Thymus (tissue), 11 donors: ENCODE data around the gene GLT1D1. TPM values are rescaled to one million over a fixed set of nuclear protein-coding genes. Genes with fewer than 3 reads are reported as not detected.

ENCODE experiments used
- DNase-seq, 9 donors: peaks; one replicate each; pipeline ENCODE4 v3.0.0-alpha.2; 2013; ENCODE audit warnings: low spot score in 9 of 9, low read depth in 6 of 9, missing footprints in 1 of 9
- H3K27ac ChIP-seq, 2 donors: one replicate each; pipeline ENCODE4 v1.5.1; 2013; ENCODE audit warnings: control low read depth in 1 of 2, low read depth in 1 of 2, low read length in 1 of 2, mild to moderate bottlenecking in 1 of 2, moderate library complexity in 1 of 2
- H3K27me3 ChIP-seq, 2 donors: one replicate each; pipeline ENCODE4 v1.5.1; 2013; ENCODE audit warnings: low read length in 1 of 2; ENCODE audit not compliant: control insufficient read depth in 2 of 2, insufficient read depth in 1 of 2
- H3K36me3 ChIP-seq, 2 donors: one replicate each; pipeline ENCODE4 v1.5.1; 2013; ENCODE audit warnings: low read length in 1 of 2, mild to moderate bottlenecking in 1 of 2, moderate library complexity in 1 of 2; ENCODE audit not compliant: control insufficient read depth in 2 of 2, insufficient read depth in 2 of 2
- H3K4me1 ChIP-seq, 2 donors: one replicate each; pipeline ENCODE4 v1.5.1; 2013; ENCODE audit warnings: low read length in 2 of 2; ENCODE audit not compliant: control insufficient read depth in 2 of 2, insufficient read depth in 2 of 2
- H3K4me3 ChIP-seq, 2 donors: one replicate each; pipeline ENCODE4 v1.5.1; 2013; ENCODE audit warnings: low read length in 2 of 2, control low read depth in 1 of 2, mild to moderate bottlenecking in 1 of 2
- H3K9me3 ChIP-seq, 2 donors: one replicate each; pipeline ENCODE4 v1.5.1; 2013; ENCODE audit warnings: low read length in 1 of 2, mild to moderate bottlenecking in 1 of 2; ENCODE audit not compliant: control insufficient read depth in 2 of 2, insufficient read depth in 1 of 2
- WGBS: extraction: QIAGEN DNeasy Blood & Tissue Kit; methylation state at CpG from one replicate; pipeline ENCODE4 v1.1.7; 2013; 5-methylcytosine and 5-hydroxymethylcytosine counted together
- polyA plus RNA-seq: library from polyadenylated mRNA; stranded (reverse); fragments of 200-250 nt; gene quantifications from one replicate; pipeline ENCODE4 v1.2.3, GENCODE V29; 2013
- total RNA-seq: library from RNA; stranded (reverse); fragments of 120-200 nt; gene quantifications from one replicate; pipeline ENCODE4 v1.2.4, GENCODE V29; 2013
- donor health status: healthy.

GLT1D1 gene
- total and polyA plus RNA-seq, 2 donors: 0.33 to 1.1 TPM

GRCh38 chr12:128916425-128916824 lies 63.1 kb downstream of the GLT1D1 start:
- Histone ChIP-seq H3K27ac (no peak overlapping the region), H3K4me1 (peaks cover 0 to 4% of the 10 kb centered on the region in 2 donors), H3K27me3 (peaks cover 0 to 3% of the 10 kb centered on the region in 2 donors), H3K4me3 (no peak overlapping the region), H3K9me3 (no peaks in the 10 kb centered on the region), H3K36me3 (no peaks in the 10 kb centered on the region)
- WGBS: 95% methylated on average over 4 of the region's 4 CpGs
- no peak for DNase-seq

- DNase-seq: no peak
- 91% methylated on average over 13 of the region's 13 CpGs for WGBS
- no peaks in the 10 kb centered on the region for H3K36me3 ChIP-seq
Measured at GRCh38 chr12:128918481-128919260, 65.4 kb downstream of the GLT1D1 start.

GRCh38 chr12:128920468-128920867 lies 67.2 kb downstream of the GLT1D1 start:
- Histone ChIP-seq H3K4me3 (no peak overlapping the region), H3K27ac (no peak overlapping the region), H3K4me1 (no peaks in the 10 kb centered on the region), H3K9me3 (no peaks in the 10 kb centered on the region), H3K27me3 (no peaks in the 10 kb centered on the region), H3K36me3 (no peaks in the 10 kb centered on the region)
- DNase-seq: no peak
- WGBS: 94% methylated on average over 8 of the region's 8 CpGs

More at GRCh38 chr12:128918481-128919260, 65.4 kb downstream of the GLT1D1 start:
- Histone ChIP-seq H3K27me3 (peaks cover 0 to under 1% of the 10 kb centered on the region in 2 donors), H3K4me1 (peaks cover 0 to 4% of the 10 kb centered on the region in 2 donors), H3K9me3 (no peaks in the 10 kb centered on the region), H3K4me3 (no peak overlapping the region), H3K27ac (no peak overlapping the region)

- DNase-seq: no peak
- WGBS: 85% methylated on average over 12 of the region's 12 CpGs
- Histone ChIP-seq H3K27me3 (no peaks in the 10 kb centered on the region), H3K36me3 (no peaks in the 10 kb centered on the region), H3K4me1 (peaks cover 0 to 24% of the 10 kb centered on the region in 2 donors), H3K9me3 (no peaks in the 10 kb centered on the region), H3K27ac (no peak overlapping the region), H3K4me3 (no peak overlapping the region)
Measured at GRCh38 chr12:128928361-128928760, 75.1 kb downstream of the GLT1D1 start.

DNA sequence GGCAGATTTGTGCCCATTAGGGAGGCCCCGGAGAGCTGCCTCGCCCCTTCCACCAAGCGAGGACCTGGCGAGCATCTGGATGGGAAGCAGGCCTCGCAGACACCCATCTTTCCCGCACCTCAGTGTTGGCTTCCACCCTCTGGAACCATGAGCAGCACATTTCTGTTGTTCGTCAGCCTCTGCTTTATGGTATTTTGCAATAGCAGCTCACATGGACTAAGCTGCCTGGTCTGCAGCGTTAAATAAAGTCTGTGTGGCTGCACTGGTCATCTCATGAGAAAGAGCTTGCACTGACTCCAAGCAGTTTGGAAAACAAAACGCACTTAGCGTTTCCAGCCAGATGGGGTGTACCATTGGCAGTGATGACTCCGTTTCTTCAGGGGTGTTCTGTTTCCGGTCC lies 75.8 kb downstream of the GLT1D1 start:
- Histone ChIP-seq H3K4me3 (no peak overlapping the region), H3K4me1 (peaks cover 0 to 29% of the 10 kb centered on the region in 2 donors), H3K36me3 (no peaks in the 10 kb centered on the region), H3K27ac (no peak overlapping the region), H3K27me3 (no peaks in the 10 kb centered on the region), H3K9me3 (no peaks in the 10 kb centered on the region)
- WGBS: 95% methylated on average over 12 of the region's 12 CpGs
- no peak for DNase-seq

GRCh38 chr12:128930606-128931005 lies 77.3 kb downstream of the GLT1D1 start:
- peak in 1 of 9 donors; percentile 38 for DNase-seq
- no peaks in the 10 kb centered on the region for H3K27me3 ChIP-seq
- WGBS: 41% methylated on average over 13 of the region's 13 CpGs
- no peak overlapping the region for H3K4me3 ChIP-seq
- H3K9me3 ChIP-seq: no peaks in the 10 kb centered on the region
- H3K4me1 ChIP-seq: peaks cover 0 to 39% of the 10 kb centered on the region in 2 donors
- no peak overlapping the region for H3K27ac ChIP-seq
- no peaks in the 10 kb centered on the region for H3K36me3 ChIP-seq

- 86% methylated on average over 20 of the region's 20 CpGs for WGBS
- Histone ChIP-seq H3K27me3 (no peaks in the 10 kb centered on the region), H3K4me3 (no peak overlapping the region), H3K4me1 (peaks cover 0 to 38% of the 10 kb centered on the region in 2 donors), H3K9me3 (no peaks in the 10 kb centered on the region), H3K27ac (no peak overlapping the region), H3K36me3 (no peaks in the 10 kb centered on the region)
- no peak for DNase-seq
Measured at GRCh38 chr12:128932521-128932920, 79.2 kb downstream of the GLT1D1 start.

- DNase-seq: no peak
- no peaks in the 10 kb centered on the region for H3K9me3 ChIP-seq
- H3K36me3 ChIP-seq: no peaks in the 10 kb centered on the region
- 73% methylated on average over 27 of the region's 27 CpGs for WGBS
- no peak overlapping the region for H3K27ac ChIP-seq
- no peak overlapping the region for H3K4me3 ChIP-seq
- H3K4me1 ChIP-seq: peaks cover 0 to 36% of the 10 kb centered on the region in 2 donors
- H3K27me3 ChIP-seq: no peaks in the 10 kb centered on the region
Measured at GRCh38 chr12:128933039-128933438, 79.8 kb downstream of the GLT1D1 start.

DNA sequence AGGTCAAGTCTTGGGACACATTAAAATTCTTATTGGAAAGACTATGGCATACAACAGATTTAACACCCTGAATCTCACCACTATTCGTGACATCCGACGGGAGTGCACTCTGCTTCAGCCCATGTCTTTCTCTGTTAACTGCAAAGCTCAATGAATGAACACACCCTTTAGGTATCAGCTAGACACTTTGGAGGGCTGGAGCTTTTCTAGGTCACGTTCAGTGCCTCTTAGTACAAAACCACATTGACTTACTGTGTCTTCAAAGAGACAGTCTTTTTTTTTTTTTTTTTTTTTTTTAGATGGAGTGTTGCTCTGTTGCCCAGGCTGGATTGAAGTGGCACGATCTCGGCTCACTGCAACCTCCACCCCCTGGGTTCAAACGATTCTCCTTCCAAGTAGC lies 80.6 kb downstream of the GLT1D1 start:
- Histone ChIP-seq H3K4me3 (no peak overlapping the region), H3K36me3 (no peaks in the 10 kb centered on the region), H3K27me3 (no peaks in the 10 kb centered on the region), H3K27ac (no peak overlapping the region), H3K4me1 (peaks cover 0 to 36% of the 10 kb centered on the region in 2 donors), H3K9me3 (no peaks in the 10 kb centered on the region)
- 39% methylated on average over 7 of the region's 7 CpGs for WGBS
- peak in 2 of 9 donors; percentile 17 to 41 for DNase-seq
